Stimulated activated naive CD4-positive, alpha-beta T cell (primary cell): ENCODE results near the gene HIF3A.

Experiments used
- DNase-seq, 6 experiments: peaks; one replicate each; lab custom pipeline; 2025; lab: John Stamatoyannopoulos, UW

The HIF3A gene

GRCh38 chr19:46328079-46328478 lies 31.2 kb downstream of the HIF3A start:
- DNase-seq, result no peak

- no peak for DNase-seq
Observed at GRCh38 chr19:46330319-46330918, 33.6 kb downstream of the HIF3A start.

- DNase-seq, result no peak
Observed at GRCh38 chr19:46337487-46337886, 40.6 kb downstream of the HIF3A start.

GRCh38 chr19:46339446-46339845 lies 42.6 kb downstream of the HIF3A start:
- DNase-seq, result no peak

- no peak for DNase-seq
Observed at GRCh38 chr19:46340051-46340659, 43.3 kb downstream of the HIF3A start.

- no peak for DNase-seq
Observed at GRCh38 chr19:46341937-46342336, 45.1 kb downstream of the HIF3A start.

GRCh38 chr19:46344363-46344762 lies 47.5 kb downstream of the HIF3A start:
- no peak for DNase-seq

- no peak for DNase-seq
Observed at GRCh38 chr19:46345157-46345556, 48.3 kb downstream of the HIF3A start.

- peak; percentile 65 to 82 (median 75) for DNase-seq
Observed at GRCh38 chr19:46346821-46347571, 50.2 kb downstream of the HIF3A start, which contains the start of gene PPP5C. Gene PPP5C (plus strand): TSS chr19:46347087. CDS start chr19:46347097, 10 bp downstream.

GRCh38 chr19:46347572-46347883 lies 50.7 kb downstream of the HIF3A start:
- no peak for DNase-seq

- no peak for DNase-seq
Observed at GRCh38 chr19:46347985-46348384, 51.1 kb downstream of the HIF3A start.

GRCh38 chr19:46349311-46349993 lies 52.6 kb downstream of the HIF3A start:
- no peak for DNase-seq

- no peak for DNase-seq
Observed at GRCh38 chr19:46350029-46350757, 53.4 kb downstream of the HIF3A start.

- DNase-seq, result peak in 1 of 6 experiments; percentile 45
Observed at GRCh38 chr19:46350758-46351159, 53.9 kb downstream of the HIF3A start.

GRCh38 chr19:46351241-46352041 lies 54.6 kb downstream of the HIF3A start:
- peak in 3 of 6 experiments; percentile 30 to 43 (median 31) for DNase-seq

- no peak for DNase-seq
Observed at GRCh38 chr19:46353730-46354528, 57.1 kb downstream of the HIF3A start.

- no peak for DNase-seq
Observed at GRCh38 chr19:46355234-46356148, 58.6 kb downstream of the HIF3A start.

- no peak for DNase-seq
Observed at GRCh38 chr19:46356149-46357055, 59.6 kb downstream of the HIF3A start.
